Measurements from ENCODE around the gene EIPR1. TPM values are rescaled to one million over a fixed set of nuclear protein-coding genes. Genes with fewer than 3 reads are reported as not detected.

EIPR1 gene
- polyA plus RNA-seq, 2 of the 4 experiments (the other 2 are of a cell fraction), result 55.0 to 65.0 TPM

DNA sequence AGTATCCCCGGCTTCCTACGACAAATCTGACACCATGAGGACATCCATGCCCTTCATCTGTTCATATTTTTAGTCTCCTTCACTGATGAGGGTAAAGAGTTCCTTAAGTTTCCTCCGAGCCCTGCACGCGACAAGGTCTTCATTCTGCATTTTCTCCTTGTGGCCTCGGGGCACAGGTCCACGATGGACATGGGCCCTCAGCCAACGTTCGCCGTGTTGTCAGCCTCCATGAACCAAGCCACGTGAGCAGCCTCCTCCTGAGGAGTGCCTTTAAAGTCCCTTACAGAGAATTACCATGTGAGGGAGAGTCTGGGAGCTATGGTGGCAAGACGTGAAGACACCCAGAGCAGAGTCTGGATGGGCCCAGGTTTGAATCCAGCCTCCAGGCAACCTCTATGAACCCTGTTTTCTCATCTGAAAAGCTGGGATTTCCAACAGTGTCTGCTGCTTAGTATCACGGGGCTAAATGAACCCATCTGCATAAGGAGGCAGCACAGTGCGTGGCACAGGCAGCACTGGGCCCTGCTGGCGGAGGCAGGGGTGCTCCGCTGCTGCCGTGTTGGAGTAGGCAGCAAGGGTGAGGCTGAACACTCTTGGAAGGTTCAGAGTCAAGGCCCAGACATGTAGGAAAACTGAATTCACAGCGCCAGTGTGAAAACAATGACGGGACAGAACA is 54.1 kb downstream of the EIPR1 start:
- FAIRE-seq (no peak), DNase-seq (ENCODE audit: low read depth in 1 of 2, low spot score in 1 of 2) (no peak), ATAC-seq (no peak)
- H3K4me1 ChIP-seq, result no peaks in the 10 kb centered on the region
- no peak overlapping the region for H3K4me2 ChIP-seq
- TF ChIP-seq FOSL2 (IDR thresholded peaks at IDR 0.05) (no peak), FOSL2 (CRISPR knock-in tag; IDR thresholded peaks at IDR 0.05) (no peak), KDM5A (IDR thresholded peaks at IDR 0.05) (no peak), HOXB13 (CRISPR knock-in tag; IDR thresholded peaks at IDR 0.05; ENCODE audit: low read depth) (no peak), FOXS1 (CRISPR knock-in tag; IDR thresholded peaks at IDR 0.05) (no peak), CBX2 (IDR thresholded peaks at IDR 0.05; ENCODE audit: borderline replicate concordance, low read depth) (no peak), E2F6 (IDR thresholded peaks at IDR 0.05; ENCODE audit: borderline replicate concordance, low read depth) (no peak), SREBF2 (IDR thresholded peaks at IDR 0.05) (no peak), ZC3H11A (IDR thresholded peaks at IDR 0.05) (no peak), POLR2AphosphoS2 (conservative IDR thresholded peaks at IDR 0.05; ENCODE audit: low read length) (no peak), MAZ (IDR thresholded peaks at IDR 0.05; ENCODE audit: borderline replicate concordance, low read depth, low read length) (no peak), MYC (IDR thresholded peaks at IDR 0.05; ENCODE audit: borderline replicate concordance, low read length) (no peak)
- no peak overlapping the region for H3K27ac ChIP-seq
- POLR2A ChIA-PET, result no interaction called here
- 93% methylated on average over 19 of the region's 19 CpGs for whole genome bisulfite sequencing (ENCODE audit: missing lambda C conversion rate)
- CTCF ChIA-PET, result no interaction called here
- H3K9me3 ChIP-seq, result no peaks in the 10 kb centered on the region
- no peak overlapping the region for H3K4me3 ChIP-seq

GRCh38 chr2:3322311-3322970 is 55.2 kb downstream of the EIPR1 start:
- no peak overlapping the region for H3K4me2 ChIP-seq
- CTCF ChIA-PET, result interaction anchor here (1.3 to 1.4 kb wide), 2 partner anchors 11 to 19 kb away, joined by 4 read pairs; no protein-coding TSS in a partner anchor
- FAIRE-seq (no peak), ATAC-seq (no peak), DNase-seq (ENCODE audit: low read depth in 1 of 2, low spot score in 1 of 2) (no peak)
- POLR2A ChIA-PET, result no interaction called here
- no peak for TF ChIP-seq ELK1 (IDR thresholded peaks at IDR 0.05; ENCODE audit: low read depth, low read length)
- no peak for TF ChIP-seq ZFP36 (IDR thresholded peaks at IDR 0.05; ENCODE audit: borderline replicate concordance, partially characterized antibody)
- TF ChIP-seq ESRRA (IDR thresholded peaks at IDR 0.05; ENCODE audit: borderline replicate concordance, low read length), result no peak
- TF ChIP-seq, protein P1, sequence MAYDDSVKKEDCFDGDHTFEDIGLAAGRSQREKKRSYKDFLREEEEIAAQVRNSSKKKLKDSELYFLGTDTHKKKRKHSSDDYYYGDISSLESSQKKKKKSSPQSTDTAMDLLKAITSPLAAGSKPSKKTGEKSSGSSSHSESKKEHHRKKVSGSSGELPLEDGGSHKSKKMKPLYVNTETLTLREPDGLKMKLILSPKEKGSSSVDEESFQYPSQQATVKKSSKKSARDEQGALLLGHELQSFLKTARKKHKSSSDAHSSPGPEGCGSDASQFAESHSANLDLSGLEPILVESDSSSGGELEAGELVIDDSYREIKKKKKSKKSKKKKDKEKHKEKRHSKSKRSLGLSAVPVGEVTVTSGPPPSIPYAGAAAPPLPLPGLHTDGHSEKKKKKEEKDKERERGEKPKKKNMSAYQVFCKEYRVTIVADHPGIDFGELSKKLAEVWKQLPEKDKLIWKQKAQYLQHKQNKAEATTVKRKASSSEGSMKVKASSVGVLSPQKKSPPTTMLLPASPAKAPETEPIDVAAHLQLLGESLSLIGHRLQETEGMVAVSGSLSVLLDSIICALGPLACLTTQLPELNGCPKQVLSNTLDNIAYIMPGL (CRISPR knock-in tag; IDR thresholded peaks at IDR 0.05; ENCODE audit: borderline replicate concordance), result no peak
- no peak for TF ChIP-seq HES2 (IDR thresholded peaks at IDR 0.05)
- no peak for TF ChIP-seq ZNF302 (CRISPR knock-in tag; IDR thresholded peaks at IDR 0.05)
- no peak for TF ChIP-seq EHMT2 (IDR thresholded peaks at IDR 0.05; ENCODE audit: low read depth)
- TF ChIP-seq HOXB5 (CRISPR knock-in tag; IDR thresholded peaks at IDR 0.05), result no peak
- TF ChIP-seq RARB (CRISPR knock-in tag; IDR thresholded peaks at IDR 0.05), result no peak
- no peak for TF ChIP-seq REST (IDR thresholded peaks at IDR 0.05)
- TF ChIP-seq RCOR1 (IDR thresholded peaks at IDR 0.05; ENCODE audit: low read depth, low read length), result no peak
- no peak for TF ChIP-seq CHD4 (IDR thresholded peaks at IDR 0.05; ENCODE audit: borderline replicate concordance)
- TF ChIP-seq TFCP2L1 (CRISPR knock-in tag; IDR thresholded peaks at IDR 0.05), result no peak
- no peak for TF ChIP-seq RNF2 (IDR thresholded peaks at IDR 0.05; ENCODE audit: borderline replicate concordance, low read depth)
- no peak for TF ChIP-seq EHF (CRISPR knock-in tag; IDR thresholded peaks at IDR 0.05)
- TF ChIP-seq, protein P2, sequence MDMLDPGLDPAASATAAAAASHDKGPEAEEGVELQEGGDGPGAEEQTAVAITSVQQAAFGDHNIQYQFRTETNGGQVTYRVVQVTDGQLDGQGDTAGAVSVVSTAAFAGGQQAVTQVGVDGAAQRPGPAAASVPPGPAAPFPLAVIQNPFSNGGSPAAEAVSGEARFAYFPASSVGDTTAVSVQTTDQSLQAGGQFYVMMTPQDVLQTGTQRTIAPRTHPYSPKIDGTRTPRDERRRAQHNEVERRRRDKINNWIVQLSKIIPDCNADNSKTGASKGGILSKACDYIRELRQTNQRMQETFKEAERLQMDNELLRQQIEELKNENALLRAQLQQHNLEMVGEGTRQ (IDR thresholded peaks at IDR 0.05), result no peak
- no peak for TF ChIP-seq MAZ (IDR thresholded peaks at IDR 0.05; ENCODE audit: borderline replicate concordance, low read depth, low read length)
- H3K9me3 ChIP-seq, result no peaks in the 10 kb centered on the region
- H3K4me3 ChIP-seq, result no peak overlapping the region
- H3K4me1 ChIP-seq, result no peaks in the 10 kb centered on the region
- 90% methylated on average over 18 of the region's 18 CpGs for WGBS (ENCODE audit: missing lambda C conversion rate)
- H3K27ac ChIP-seq, result no peak overlapping the region
